ENCODE results near the gene LAMA1.

The LAMA1 gene

GRCh38 chr18:6943143-6943542, 174.5 kb downstream of the LAMA1 start:
- TF ChIP-seq CTCF (IDR thresholded peaks at IDR 0.05), result no peak

- no peak for TF ChIP-seq CTCF (IDR thresholded peaks at IDR 0.05)
These were observed 174.9 kb downstream of the LAMA1 start for GRCh38 chr18:6942742-6943141.

- TF ChIP-seq CTCF (IDR thresholded peaks at IDR 0.05), result no peak
These were observed 175.6 kb downstream of the LAMA1 start for GRCh38 chr18:6941996-6942395.

- TF ChIP-seq CTCF (IDR thresholded peaks at IDR 0.05), result no peak
These were observed 177.1 kb downstream of the LAMA1 start for GRCh38 chr18:6940451-6940850.

- TF ChIP-seq CTCF (IDR thresholded peaks at IDR 0.05), result no peak
These were observed 177.6 kb downstream of the LAMA1 start for GRCh38 chr18:6939972-6940371.

GRCh38 chr18:6938003-6938402, 179.6 kb downstream of the LAMA1 start:
- no peak for TF ChIP-seq CTCF (IDR thresholded peaks at IDR 0.05)

- no peak for TF ChIP-seq CTCF (IDR thresholded peaks at IDR 0.05)
These were observed 182.7 kb downstream of the LAMA1 start for GRCh38 chr18:6934859-6935258.

GRCh38 chr18:6929370-6930102, 188.1 kb downstream of the LAMA1 start:
- TF ChIP-seq CTCF (IDR thresholded peaks at IDR 0.05), result no peak
